IPS-18a (cell line): ENCODE measurements around the gene STUM.

ENCODE experiments used
- H3K27ac ChIP-seq: one replicate; pipeline ENCODE4 v1.5.1; 2013; ENCODE audit warnings: low read length
- H3K27me3 ChIP-seq: one replicate; pipeline ENCODE4 v1.6.1; 2013; ENCODE audit warnings: mild to moderate bottlenecking, low read length; ENCODE audit not compliant: control insufficient read depth, insufficient read depth
- H3K36me3 ChIP-seq: one replicate; pipeline ENCODE4 v1.6.1; 2013; ENCODE audit warnings: low read depth, low read length; ENCODE audit not compliant: control insufficient read depth
- H3K4me1 ChIP-seq: one replicate; pipeline ENCODE4 v1.6.1; 2013; ENCODE audit warnings: low read depth, low read length; ENCODE audit not compliant: control insufficient read depth
- H3K4me3 ChIP-seq: one replicate; pipeline ENCODE4 v1.5.1; 2013; ENCODE audit warnings: low read length
- H3K9ac ChIP-seq: one replicate; pipeline ENCODE4 v1.6.1; 2013; ENCODE audit warnings: mild to moderate bottlenecking, low read length, moderate library complexity
- H3K9me3 ChIP-seq: one replicate; pipeline ENCODE4 v1.6.1; 2013; ENCODE audit warnings: low read depth, low read length; ENCODE audit not compliant: control insufficient read depth

STUM gene

DNA sequence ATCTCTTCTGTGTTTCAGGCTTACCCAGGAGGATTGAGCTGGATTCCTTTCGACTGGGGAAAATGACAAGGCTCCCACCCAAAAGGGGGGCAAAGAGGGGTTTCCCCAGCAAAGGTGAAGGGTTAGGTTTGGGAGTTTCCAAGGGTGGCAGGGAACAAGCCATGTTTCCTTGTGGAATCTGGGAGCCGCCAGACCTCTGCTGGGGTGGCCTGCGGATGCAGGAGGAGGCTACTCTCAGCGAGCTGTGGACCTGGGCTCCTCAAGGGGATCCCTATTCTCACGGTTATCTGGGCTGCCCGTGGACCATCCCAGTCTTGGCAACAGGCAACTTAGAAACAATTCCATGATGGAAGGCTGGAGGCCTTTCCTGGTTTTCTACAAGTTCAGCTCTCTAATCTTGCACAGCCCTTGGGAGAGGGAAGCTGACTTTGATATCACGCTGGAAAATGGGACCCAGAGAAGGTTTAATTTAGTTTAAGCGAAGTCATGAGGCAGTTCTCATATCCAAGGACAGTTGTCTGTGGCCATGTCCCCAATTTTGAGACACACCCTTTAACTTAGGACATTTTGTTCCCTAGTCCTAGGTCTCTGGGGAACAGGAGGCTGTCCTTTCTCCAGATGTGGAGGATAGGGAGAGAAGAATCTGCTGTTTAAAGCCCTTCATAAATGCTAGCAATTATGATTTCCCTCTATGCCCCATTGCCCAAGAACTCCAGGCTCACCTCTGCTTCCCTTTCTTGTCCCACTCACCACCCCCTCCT is 24.7 kb upstream of the STUM start:
- Histone ChIP-seq H3K36me3 (no peaks in the 10 kb centered on the region), H3K9ac (no peak overlapping the region)

DNA sequence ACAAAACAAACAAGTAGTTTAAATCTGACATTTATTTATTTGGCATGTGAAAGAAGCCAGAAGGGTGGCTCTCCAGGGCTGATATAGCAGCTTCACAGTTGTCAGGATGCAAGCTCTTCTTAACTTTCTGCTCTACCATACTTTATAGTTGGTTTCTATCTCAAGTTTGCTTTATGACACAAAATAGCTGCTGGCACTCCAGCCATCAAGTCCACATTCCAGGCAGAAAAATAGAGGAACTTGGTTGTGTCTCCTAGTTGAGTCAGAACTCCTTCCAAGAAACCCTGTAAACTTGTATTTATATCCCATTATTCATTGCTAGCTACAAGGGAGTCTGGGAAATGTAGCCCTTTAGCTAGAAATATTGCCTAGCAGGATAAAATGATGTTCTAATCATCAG is 24.0 kb upstream of the STUM start:
- Histone ChIP-seq H3K27me3 (no peaks in the 10 kb centered on the region), H3K27ac (no peak overlapping the region), H3K4me1 (peaks cover 14% of the 10 kb centered on the region), H3K9ac (no peak overlapping the region), H3K4me3 (no peak overlapping the region), H3K9me3 (no peaks in the 10 kb centered on the region), H3K36me3 (no peaks in the 10 kb centered on the region)

More for the DNA sequence above, 24.7 kb upstream of the STUM start:
- H3K4me1 ChIP-seq = peaks cover 17% of the 10 kb centered on the region
- H3K27me3 ChIP-seq = no peaks in the 10 kb centered on the region
- H3K9me3 ChIP-seq = no peaks in the 10 kb centered on the region
- no peak overlapping the region for H3K27ac ChIP-seq
- H3K4me3 ChIP-seq = no peak overlapping the region

DNA sequence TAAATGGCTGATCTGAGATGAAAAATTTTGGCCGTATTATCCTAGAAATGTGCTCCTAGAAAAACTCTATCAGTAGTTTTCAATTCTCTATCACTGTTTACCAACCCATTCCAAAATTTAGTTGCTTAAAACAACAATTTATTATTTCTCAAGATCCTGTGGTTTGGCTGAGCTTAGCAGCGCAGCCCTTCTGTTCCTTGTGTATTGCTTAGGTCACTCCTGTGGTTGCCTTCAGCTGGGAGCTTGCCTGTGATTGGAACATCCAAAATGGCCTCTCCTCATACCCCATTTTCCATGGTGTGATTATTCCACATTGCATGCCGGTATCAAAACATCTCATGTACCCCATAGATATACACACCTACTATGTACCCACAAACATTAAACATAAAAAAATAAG is 22.8 kb upstream of the STUM start:
- Histone ChIP-seq H3K27ac (no peak overlapping the region), H3K4me3 (no peak overlapping the region), H3K27me3 (no peaks in the 10 kb centered on the region), H3K4me1 (peaks cover 2% of the 10 kb centered on the region), H3K9ac (no peak overlapping the region), H3K36me3 (no peaks in the 10 kb centered on the region), H3K9me3 (no peaks in the 10 kb centered on the region)

DNA sequence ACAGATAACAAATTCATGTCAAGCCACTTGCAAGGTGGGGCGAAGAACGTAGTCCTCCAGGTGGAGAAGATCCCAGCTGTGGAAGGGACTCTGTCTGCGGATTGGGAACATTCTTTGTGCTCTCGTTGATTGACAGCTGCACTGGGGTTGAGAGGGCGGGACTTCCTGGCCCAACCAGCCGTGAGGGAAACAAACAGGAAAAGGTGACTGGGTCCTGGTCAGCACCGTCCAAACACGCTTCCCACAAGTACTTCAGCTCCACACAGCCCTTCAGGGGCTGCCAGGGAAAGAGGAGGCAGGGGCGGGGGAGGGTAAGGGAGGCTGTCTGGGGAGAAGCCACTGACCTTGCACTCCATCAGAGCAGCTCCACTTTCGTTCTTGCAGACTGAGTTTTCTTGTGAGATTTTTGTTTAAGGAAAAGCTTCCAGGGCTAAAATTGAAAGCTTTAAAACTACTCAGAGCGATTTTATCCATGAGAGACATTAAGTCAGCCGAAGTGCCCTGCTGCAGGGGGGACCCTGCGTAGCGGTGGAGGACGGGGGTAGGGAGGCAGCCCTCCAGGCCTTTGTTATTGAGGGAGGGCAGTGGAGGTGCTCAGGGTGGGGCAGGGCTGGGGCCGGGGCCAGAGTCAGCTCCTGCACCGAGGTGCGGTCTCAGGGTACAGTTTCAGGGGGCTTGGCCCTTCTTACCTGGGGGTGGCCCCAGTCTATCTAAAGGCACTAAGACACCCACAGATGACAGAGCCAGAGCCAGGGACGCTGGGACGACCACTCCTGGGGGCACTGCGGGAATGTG is 21.6 kb upstream of the STUM start:
- Histone ChIP-seq H3K27ac (no peak overlapping the region), H3K27me3 (no peaks in the 10 kb centered on the region), H3K9me3 (no peaks in the 10 kb centered on the region), H3K4me1 (no peaks in the 10 kb centered on the region), H3K36me3 (no peaks in the 10 kb centered on the region), H3K4me3 (no peak overlapping the region), H3K9ac (no peak overlapping the region)

DNA sequence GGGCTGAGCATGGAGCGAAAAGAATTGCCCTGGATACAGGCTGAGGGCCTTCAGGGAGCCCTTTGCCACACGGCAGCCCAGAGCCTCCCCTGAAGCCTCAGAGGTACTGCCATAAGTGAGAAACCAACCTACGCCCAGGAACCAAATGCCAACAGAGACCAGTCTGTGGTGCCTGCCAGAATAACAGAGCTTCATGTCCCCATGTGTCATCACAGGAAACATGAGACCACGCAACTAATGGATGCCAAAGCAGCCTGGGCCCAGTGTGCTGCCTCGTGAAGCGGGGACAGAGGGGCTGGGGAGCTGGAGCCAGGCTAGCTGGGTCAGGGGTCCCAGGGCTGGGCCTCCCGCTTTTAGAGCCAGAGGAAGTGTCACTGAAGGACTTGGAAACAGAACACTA is 18.7 kb upstream of the STUM start:
- H3K9ac ChIP-seq = no peak overlapping the region
- no peak overlapping the region for H3K27ac ChIP-seq
- peaks cover 11% of the 10 kb centered on the region for H3K4me1 ChIP-seq
- no peak overlapping the region for H3K4me3 ChIP-seq
- H3K27me3 ChIP-seq = no peaks in the 10 kb centered on the region
- no peaks in the 10 kb centered on the region for H3K9me3 ChIP-seq
- H3K36me3 ChIP-seq = no peaks in the 10 kb centered on the region

DNA sequence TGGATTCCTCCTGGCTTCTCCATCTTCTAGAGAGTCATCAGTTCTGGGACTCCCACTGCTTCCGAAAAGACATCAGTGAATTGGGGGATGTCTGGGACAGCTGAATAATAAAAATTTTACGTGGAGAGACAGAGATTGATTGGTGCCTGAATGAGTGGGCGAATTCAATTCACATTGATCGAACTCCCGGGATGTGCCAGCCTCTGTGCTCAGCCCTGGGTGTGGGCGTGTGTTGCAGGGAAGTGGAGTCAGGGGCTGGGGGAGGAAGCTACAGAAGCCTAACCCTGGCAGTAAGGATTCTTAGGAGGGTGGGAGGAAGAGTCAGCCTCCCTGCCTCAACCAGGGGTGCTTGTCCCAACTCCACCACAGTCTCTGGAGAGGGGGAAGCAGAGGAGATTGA is 18.0 kb upstream of the STUM start:
- Histone ChIP-seq H3K9ac (no peak overlapping the region), H3K4me3 (no peak overlapping the region), H3K36me3 (no peaks in the 10 kb centered on the region), H3K4me1 (peaks cover 11% of the 10 kb centered on the region), H3K27me3 (no peaks in the 10 kb centered on the region), H3K27ac (no peak overlapping the region), H3K9me3 (no peaks in the 10 kb centered on the region)

DNA sequence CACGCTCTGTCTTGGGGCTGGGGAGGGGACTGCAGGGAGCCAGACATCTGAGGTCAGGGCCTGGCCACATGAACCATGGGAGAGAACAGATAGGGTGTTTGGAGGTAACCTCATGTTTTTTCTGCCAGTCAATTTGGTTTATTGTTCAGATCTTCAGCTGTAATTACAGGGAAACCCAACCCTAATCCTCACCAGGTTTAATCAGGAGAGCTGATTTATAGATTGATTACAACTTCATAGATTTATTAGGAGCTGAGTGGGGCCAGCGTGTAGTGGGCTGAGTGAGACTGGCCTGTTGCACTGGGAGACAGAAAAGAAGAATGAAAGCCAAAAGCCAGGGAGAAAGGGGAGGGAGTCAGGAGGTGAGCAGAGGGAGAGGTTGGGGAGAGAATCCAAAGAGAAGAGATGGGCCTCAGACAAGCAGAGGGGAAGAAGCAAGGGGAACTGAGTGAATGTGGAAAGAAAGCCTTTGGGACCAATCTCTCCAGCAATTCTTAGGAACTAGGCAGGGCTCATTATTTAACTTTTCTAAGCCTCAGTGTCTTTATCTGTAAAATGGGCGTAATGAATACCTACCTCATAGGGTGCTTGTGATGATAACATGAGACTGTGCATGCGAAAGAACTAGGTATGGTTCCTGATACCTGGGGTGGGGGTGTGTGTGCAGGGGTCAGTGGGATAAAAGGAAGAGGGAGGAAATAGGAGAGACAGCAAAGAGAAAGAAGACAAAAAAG is 17.0 kb upstream of the STUM start:
- Histone ChIP-seq H3K9ac (no peak overlapping the region), H3K4me1 (peaks cover 11% of the 10 kb centered on the region), H3K4me3 (no peak overlapping the region), H3K27me3 (no peaks in the 10 kb centered on the region), H3K27ac (no peak overlapping the region), H3K9me3 (no peaks in the 10 kb centered on the region), H3K36me3 (no peaks in the 10 kb centered on the region)

DNA sequence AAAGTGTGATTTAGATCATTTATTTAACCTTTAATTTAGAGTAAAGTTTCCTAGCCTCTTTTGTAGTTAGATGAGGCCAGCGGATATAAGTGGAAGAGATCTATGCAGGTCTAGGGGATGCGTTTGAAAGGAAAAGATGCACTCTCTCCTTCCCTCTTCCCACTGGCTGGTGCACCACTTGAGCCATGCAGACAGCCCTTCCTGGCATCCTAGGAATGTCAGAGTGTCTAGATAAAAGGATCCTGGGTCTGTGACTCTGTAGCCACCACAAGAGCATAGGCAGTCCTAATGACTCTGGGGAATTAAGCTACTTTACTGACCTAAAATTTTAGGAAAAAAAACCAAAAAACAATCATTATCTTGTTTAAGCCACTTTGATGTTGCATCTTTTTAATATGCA is 16.0 kb upstream of the STUM start:
- Histone ChIP-seq H3K27ac (no peak overlapping the region), H3K9ac (no peak overlapping the region), H3K27me3 (no peaks in the 10 kb centered on the region), H3K4me3 (no peak overlapping the region), H3K36me3 (no peaks in the 10 kb centered on the region), H3K4me1 (peaks cover 11% of the 10 kb centered on the region), H3K9me3 (no peaks in the 10 kb centered on the region)

DNA sequence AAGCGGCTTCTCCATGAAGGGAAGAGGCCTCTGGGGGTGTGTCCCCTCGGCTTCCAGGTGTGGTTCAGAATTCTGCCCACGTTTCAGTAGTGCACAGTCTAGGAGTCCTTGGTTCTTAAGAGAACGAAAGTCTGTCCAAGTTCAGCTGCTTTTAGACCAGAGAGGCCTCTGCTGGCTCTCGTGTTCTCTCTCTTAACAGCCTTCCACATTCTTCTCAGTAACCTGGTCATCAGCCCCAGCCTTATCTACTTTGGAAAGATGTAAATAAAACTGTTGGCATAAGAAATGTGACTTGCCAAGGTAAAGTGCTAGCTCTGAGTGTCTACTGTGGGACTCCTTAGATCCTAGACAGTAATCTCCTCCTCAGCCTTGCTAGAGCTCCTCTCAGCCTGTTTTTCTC is 15.3 kb upstream of the STUM start:
- H3K9me3 ChIP-seq = no peaks in the 10 kb centered on the region
- H3K4me3 ChIP-seq = no peak overlapping the region
- H3K27me3 ChIP-seq = no peaks in the 10 kb centered on the region
- H3K4me1 ChIP-seq = peaks cover 11% of the 10 kb centered on the region
- no peak overlapping the region for H3K9ac ChIP-seq
- H3K27ac ChIP-seq = no peak overlapping the region
- no peaks in the 10 kb centered on the region for H3K36me3 ChIP-seq

DNA sequence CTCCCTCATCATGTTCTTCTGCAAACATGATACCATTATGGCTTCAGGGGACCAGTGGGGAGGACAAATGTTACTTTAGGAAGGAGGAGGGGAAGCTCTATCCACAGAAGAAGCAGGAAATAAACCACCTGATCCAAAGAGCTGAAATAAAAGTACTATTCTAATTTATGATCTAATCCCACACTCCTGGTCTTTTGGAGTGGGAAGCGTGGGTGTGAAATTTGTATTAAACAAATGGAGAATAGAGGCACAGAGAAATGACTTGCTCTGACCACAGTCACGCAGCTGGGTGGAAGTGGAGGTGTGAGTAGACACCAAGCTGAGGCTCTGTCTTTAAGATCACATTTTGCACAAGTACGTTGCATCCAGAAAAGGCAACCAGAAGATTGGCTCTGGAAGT is 14.5 kb upstream of the STUM start:
- H3K9me3 ChIP-seq = no peaks in the 10 kb centered on the region
- H3K9ac ChIP-seq = no peak overlapping the region
- H3K4me1 ChIP-seq = peaks cover 11% of the 10 kb centered on the region
- H3K36me3 ChIP-seq = no peaks in the 10 kb centered on the region
- no peaks in the 10 kb centered on the region for H3K27me3 ChIP-seq
- no peak overlapping the region for H3K4me3 ChIP-seq
- H3K27ac ChIP-seq = no peak overlapping the region

DNA sequence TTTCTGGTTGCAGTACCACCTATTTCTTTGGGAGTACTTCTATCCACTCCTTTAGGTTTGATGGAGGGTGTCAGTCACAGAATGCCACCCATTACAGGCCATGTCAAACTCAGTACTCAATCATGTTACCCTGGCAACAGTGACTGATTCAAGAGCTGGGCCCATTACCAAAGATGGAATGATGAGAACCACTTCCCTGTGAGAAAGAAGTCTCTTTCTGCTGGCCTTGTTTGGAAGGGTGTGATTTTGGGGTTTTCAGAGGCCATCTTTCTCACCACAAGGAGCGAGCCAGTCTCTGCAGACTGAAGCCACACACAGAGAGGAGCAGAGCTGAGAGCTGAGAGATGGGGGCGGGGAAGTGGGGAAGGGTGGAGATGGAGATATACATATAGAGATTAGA is 13.9 kb upstream of the STUM start:
- Histone ChIP-seq H3K36me3 (no peaks in the 10 kb centered on the region), H3K4me1 (peaks cover 11% of the 10 kb centered on the region), H3K27ac (no peak overlapping the region), H3K27me3 (no peaks in the 10 kb centered on the region), H3K4me3 (no peak overlapping the region), H3K9ac (no peak overlapping the region), H3K9me3 (no peaks in the 10 kb centered on the region)
